H1 (cell line): ENCODE measurements around the gene STRA8. TPM values are rescaled to one million over a fixed set of nuclear protein-coding genes. Genes with fewer than 3 reads are reported as not detected.

Experiments
- CTCF ChIA-PET: fragments of 300-600 bp; sonication (Branson Sonifier 250); formaldehyde crosslinking; loops from one replicate; lab custom pipeline; 2021; ENCODE audit not compliant: partially characterized antibody; lab: Charles Lee
- POLR2A ChIA-PET: fragments of 300-600 bp; sonication (Branson Sonifier 250); formaldehyde crosslinking; loops from one replicate; lab custom pipeline; 2021; ENCODE audit warnings: inconsistent platforms; ENCODE audit not compliant: partially characterized antibody; lab: Charles Lee
- DNase-seq, 2 experiments: peaks; one replicate each; pipeline versions ENCODE4 v3.0.0 to v3.0.0-alpha.2; 2010 to 2022; ENCODE audit warnings: low spot score in 2 of 2, low read depth in 1 of 2, mixed read lengths in 1 of 2
- FAIRE-seq: peaks from 2 replicates; lab custom pipeline; 2011; peaks lifted over from hg19 to GRCh38; lab: Jason Lieb, UNC
- H2AFZ ChIP-seq: 2 replicates; pipeline ENCODE4 v1.8.1; 2012; ENCODE audit warnings: low read length, inconsistent platforms
- H2AK5ac ChIP-seq: 2 replicates; pipeline ENCODE4 v1.6.1; 2013; ENCODE audit warnings: low read depth, low read length
- H2BK120ac ChIP-seq: replicated peaks from 2 replicates; pipeline ENCODE3; 2013; ENCODE audit warnings: low read depth, low read length, inconsistent platforms
- H2BK12ac ChIP-seq: 2 replicates; pipeline ENCODE4 v1.6.1; 2013; ENCODE audit warnings: low read depth, low read length
- H2BK15ac ChIP-seq: 2 replicates; pipeline ENCODE4 v1.6.1; 2013; ENCODE audit warnings: low read length
- H2BK20ac ChIP-seq: 2 replicates; pipeline ENCODE4 v1.6.1; 2013; ENCODE audit warnings: low read length
- H2BK5ac ChIP-seq: 2 replicates; pipeline ENCODE4 v1.6.1; 2013; ENCODE audit warnings: low read depth, low read length
- H3K14ac ChIP-seq: 2 replicates; pipeline ENCODE4 v1.6.1; 2013; ENCODE audit warnings: inconsistent platforms; ENCODE audit not compliant: insufficient read length
- H3K18ac ChIP-seq: 2 replicates; pipeline ENCODE4 v1.6.1; 2013; ENCODE audit warnings: low read length; ENCODE audit errors: extremely low read depth
- H3K23ac ChIP-seq: 2 replicates; pipeline ENCODE4 v1.6.1; 2013; ENCODE audit warnings: inconsistent platforms; ENCODE audit not compliant: insufficient read length
- H3K23me2 ChIP-seq: 2 replicates; pipeline ENCODE4 v1.6.1; 2013; ENCODE audit warnings: low read depth, low read length
- H3K27ac ChIP-seq: 2 replicates; pipeline ENCODE4 v1.6.1; 2011; ENCODE audit warnings: low read depth, low read length, inconsistent platforms
- H3K27me3 ChIP-seq, 4 experiments: replicated peaks in 1 of 4; 1 replicate in 1 of 4; 2 replicates in 3 of 4; pipeline versions ENCODE4 v1.6.1 to v1.8.1; 2011 to 2013; ENCODE audit warnings: low read length in 3 of 4, mild to moderate bottlenecking in 3 of 4, inconsistent platforms in 2 of 4, mixed read lengths in 2 of 4, moderate library complexity in 1 of 4; ENCODE audit not compliant: control insufficient read depth in 3 of 4, insufficient read depth in 3 of 4; ENCODE audit errors: extremely low read depth in 1 of 4
- H3K36me3 ChIP-seq, 4 experiments: 2 replicates each; pipeline versions ENCODE4 v1.6.1 to v1.8.1; 2011 to 2013; ENCODE audit warnings: mild to moderate bottlenecking in 4 of 4, low read length in 3 of 4, moderate library complexity in 2 of 4, control low read depth in 1 of 4, inconsistent platforms in 1 of 4; ENCODE audit not compliant: insufficient read depth in 4 of 4, control insufficient read depth in 2 of 4
- H3K4ac ChIP-seq: replicated peaks from 2 replicates; pipeline ENCODE3; 2013; ENCODE audit warnings: low read length, low read depth, mixed read lengths, inconsistent platforms; ENCODE audit not compliant: insufficient read length
- H3K4me1 ChIP-seq, 4 experiments: replicated peaks in 1 of 4; 1 replicate in 1 of 4; 2 replicates in 3 of 4; pipeline versions ENCODE4 v1.6.1 to v1.8.1; 2011 to 2013; ENCODE audit warnings: low read length in 3 of 4, inconsistent platforms in 2 of 4, mixed read lengths in 1 of 4; ENCODE audit not compliant: insufficient read depth in 4 of 4, control insufficient read depth in 3 of 4
- H3K4me2 ChIP-seq, 2 experiments: 2 replicates each; pipeline versions ENCODE4 v1.6.1 to v1.8.1; 2011 to 2013; ENCODE audit warnings: low read depth in 2 of 2, low read length in 2 of 2, control low read depth in 1 of 2, inconsistent platforms in 1 of 2, mild to moderate bottlenecking in 1 of 2; ENCODE audit not compliant: insufficient read depth in 1 of 2
- H3K4me3 ChIP-seq, 4 experiments: fragments of 200-600, 300-600 bp in 1 of 4; sonication (generic), shearing (Covaris generic), sonication (Bioruptor Twin) in 1 of 4; 2 replicates each; pipeline versions ENCODE4 v1.5.1 to v1.8.1; 2011 to 2016; ENCODE audit warnings: low read length in 4 of 4, low read depth in 3 of 4, control low read depth in 2 of 4, inconsistent platforms in 2 of 4, mild to moderate bottlenecking in 2 of 4, mixed read lengths in 1 of 4, moderate library complexity in 1 of 4; ENCODE audit not compliant: insufficient read depth in 2 of 4; ENCODE audit errors: extremely low read depth in 1 of 4
- H3K56ac ChIP-seq: replicated peaks from 2 replicates; pipeline ENCODE3; 2013; ENCODE audit warnings: low read depth, mild to moderate bottlenecking, mixed read lengths, low read length, inconsistent platforms; ENCODE audit not compliant: insufficient read length
- H3K79me1 ChIP-seq: 2 replicates; pipeline ENCODE4 v1.6.1; 2013; ENCODE audit warnings: low read depth, low read length, control low read depth
- H3K79me2 ChIP-seq, 2 experiments: 2 replicates each; pipeline versions ENCODE4 v1.6.1 to v1.8.1; 2012 to 2013; ENCODE audit warnings: low read length in 2 of 2, mild to moderate bottlenecking in 2 of 2, inconsistent platforms in 1 of 2; ENCODE audit not compliant: insufficient read depth in 2 of 2, control insufficient read depth in 1 of 2
- H3K9ac ChIP-seq, 4 experiments: replicated peaks in 1 of 4; 1 replicate in 1 of 4; 2 replicates in 3 of 4; pipeline versions ENCODE4 v1.6.1 to v1.8.1; 2011 to 2013; ENCODE audit warnings: low read depth in 3 of 4, low read length in 3 of 4, control low read depth in 2 of 4, mild to moderate bottlenecking in 2 of 4, moderate library complexity in 2 of 4, inconsistent platforms in 1 of 4; ENCODE audit errors: extremely low read depth in 1 of 4
- H3K9me3 ChIP-seq, 2 experiments: 2 replicates each; pipeline versions ENCODE4 v1.6.1 to v1.8.1; 2012 to 2013; ENCODE audit warnings: mild to moderate bottlenecking in 2 of 2, moderate library complexity in 2 of 2, control low read depth in 1 of 2, inconsistent platforms in 1 of 2, low read depth in 1 of 2, low read length in 1 of 2, mixed read lengths in 1 of 2; ENCODE audit not compliant: insufficient read depth in 2 of 2
- H4K20me1 ChIP-seq, 2 experiments: replicated peaks in 1 of 2; 2 replicates each; pipeline versions ENCODE3 to v1.8.1; 2011 to 2013; ENCODE audit warnings: inconsistent platforms in 2 of 2, low read length in 2 of 2, mild to moderate bottlenecking in 1 of 2; ENCODE audit not compliant: insufficient read depth in 2 of 2, control insufficient read depth in 1 of 2
- H4K5ac ChIP-seq: 2 replicates; pipeline ENCODE4 v1.6.1; 2013; ENCODE audit warnings: low read length, low read depth, mixed read lengths, inconsistent platforms; ENCODE audit not compliant: insufficient read length
- H4K8ac ChIP-seq: 2 replicates; pipeline ENCODE4 v1.8.0; 2013; ENCODE audit warnings: mild to moderate bottlenecking, moderate library complexity, low read length, inconsistent platforms; ENCODE audit not compliant: insufficient read depth; ENCODE audit errors: extremely low read depth
- H4K91ac ChIP-seq: replicated peaks from 2 replicates; pipeline ENCODE3; 2013; ENCODE audit warnings: low read length, mixed read lengths, inconsistent platforms; ENCODE audit not compliant: insufficient read length
- ASH2L ChIP-seq: fragments of 200-600, 300-600 bp; sonication (generic); IDR thresholded peaks from one replicate; pipeline ENCODE4 v1.7.1; 2017; ENCODE audit warnings: low read length
- BCL11A ChIP-seq, 2 experiments: IDR thresholded peaks; one replicate each; pipeline ENCODE4 v1.6.1; 2011; ENCODE audit warnings: low read depth in 2 of 2, low read length in 2 of 2, mild to moderate bottlenecking in 2 of 2
- CBX5 ChIP-seq: fragments of 300-800, 300-1000 bp; sonication (generic); IDR thresholded peaks from 2 replicates; pipeline ENCODE4 v1.7.1; 2016; ENCODE audit warnings: antibody characterized with exemption, low read length, low read depth
- CBX8 ChIP-seq: fragments of 300-800, 300-1000 bp; sonication (generic); IDR thresholded peaks from 2 replicates; pipeline ENCODE4 v1.7.1; 2016; ENCODE audit warnings: low read depth, low read length, borderline replicate concordance
- CEBPB ChIP-seq: IDR thresholded peaks from 2 replicates; pipeline ENCODE4 v1.6.1; 2012; ENCODE audit warnings: low read depth, low read length
- EGR1 ChIP-seq: IDR thresholded peaks from 2 replicates; pipeline ENCODE4 v1.6.1; 2011; ENCODE audit warnings: low read depth, low read length, borderline replicate concordance
- GTF2F1 ChIP-seq: IDR thresholded peaks from 2 replicates; pipeline ENCODE4 v1.6.1; 2012; ENCODE audit warnings: low read depth, low read length, improper control_type of control experiment, borderline replicate concordance
- KDM1A ChIP-seq: fragments of 200-600, 300-600 bp; sonication (generic); IDR thresholded peaks from 2 replicates; pipeline ENCODE4 v1.7.1; 2016; ENCODE audit warnings: mild to moderate bottlenecking, low read length, borderline replicate concordance
- POU5F1 ChIP-seq: IDR thresholded peaks from 2 replicates; pipeline ENCODE4 v1.6.1; 2011; ENCODE audit warnings: low read depth, mild to moderate bottlenecking, low read length, moderate library complexity
- SP2 ChIP-seq: IDR thresholded peaks from 2 replicates; pipeline ENCODE4 v1.6.1; 2012; ENCODE audit warnings: mild to moderate bottlenecking, low read length, inconsistent platforms
- SP4 ChIP-seq: IDR thresholded peaks from 2 replicates; pipeline ENCODE4 v1.6.1; 2012; ENCODE audit warnings: low read length, inconsistent platforms
- WGBS, 2 experiments: shearing (Covaris generic) in 1 of 2; methylation state at CpG; one replicate each; pipeline versions ENCODE4 v1.1.6 to v1.1.7; 2013 to 2015; ENCODE audit warnings: low lambda C conversion rate in 2 of 2, mixed read lengths in 2 of 2, inconsistent platforms in 1 of 2, low coverage in 1 of 2, missing lambda C conversion rate in 1 of 2; ENCODE audit not compliant: insufficient replicate concordance in 2 of 2, insufficient coverage in 1 of 2, insufficient read length in 1 of 2; ENCODE audit errors: extremely low coverage in 1 of 2, missing lambda C conversion rate in 1 of 2; 5-methylcytosine and 5-hydroxymethylcytosine counted together
- polyA plus RNA-seq, 7 experiments: library from polyadenylated mRNA; depleted of rRNA in 3 of 7; stranded (reverse) in 5 of 7; unstranded in 2 of 7; fragments of >200 nt in 5 of 7; fragments of 200-250 nt in 2 of 7; gene quantifications; 1 replicate in 5 of 7; 2 replicates in 1 of 7; 4 replicates in 1 of 7; pipeline versions ENCODE4 v1.2.1 to v1.2.3, GENCODE V29; 2011 to 2013; ENCODE audit warnings: missing spikeins in 2 of 7, mixed read lengths in 2 of 7
- total RNA-seq: library from RNA; stranded (reverse); fragmentation: NEBNext Ultra II Directional; extraction: Animal tissue kit (Norgen Biotek cat#: 25700); gene quantifications from 2 replicates; pipeline ENCODE4 v1.2.1, GENCODE V29; 2021
- TF ChIP-seq, protein P1 (sequence below): IDR thresholded peaks from 2 replicates; pipeline ENCODE4 v1.6.1; 2012; ENCODE audit warnings: inconsistent platforms
- TF ChIP-seq, protein P2 (sequence below): IDR thresholded peaks from 2 replicates; pipeline ENCODE4 v1.6.1; 2011; ENCODE audit warnings: low read depth, mild to moderate bottlenecking, low read length; ENCODE audit not compliant: insufficient read depth

The STRA8 gene
- total and polyA plus RNA-seq, 2 of the 8 experiments (the other 6 are each of a cell fraction or from before 2014, with no cell fraction given), result not detected

DNA sequence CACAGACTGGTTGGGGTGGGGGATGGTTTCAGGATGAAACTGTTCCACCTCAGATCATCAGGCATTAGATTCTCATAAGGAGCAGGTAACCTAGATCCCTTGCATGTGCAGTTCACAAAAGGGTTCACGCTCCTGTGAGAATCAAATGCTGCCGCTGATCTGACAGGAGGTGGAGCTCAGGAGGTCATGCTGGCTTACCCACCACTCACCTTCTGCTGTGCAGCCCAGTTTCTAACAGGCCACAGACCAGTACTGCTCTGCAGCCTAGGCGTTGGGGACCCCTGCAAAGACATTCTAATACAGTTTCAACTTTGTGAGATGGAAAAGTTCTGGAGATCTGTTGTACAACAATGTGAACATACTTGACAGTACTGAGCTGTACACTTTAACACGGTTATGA is 39.9 kb downstream of the STRA8 start:
- Histone ChIP-seq H3K27me3 (no peaks in the 10 kb centered on the region), H3K4me2 (no peak overlapping the region), H3K27ac (no peak overlapping the region), H3K79me1 (no peaks in the 10 kb centered on the region), H3K23me2 (no peaks in the 10 kb centered on the region), H2BK12ac (no peak overlapping the region), H2BK20ac (no peak overlapping the region), H3K9ac (no peak overlapping the region), H3K4me3 (no peak overlapping the region), H3K4me1 (no peaks in the 10 kb centered on the region; a peak in 1 of 7 replicates), H3K14ac (no peak overlapping the region), H3K56ac (no peak overlapping the region), H3K23ac (no peak overlapping the region), H3K9me3 (no peaks in the 10 kb centered on the region), H4K91ac (no peak overlapping the region), H2BK5ac (no peak overlapping the region), H3K4ac (no peak overlapping the region), H4K20me1 (no peaks in the 10 kb centered on the region), H2AK5ac (no peak overlapping the region), H2BK120ac (no peak overlapping the region), H2BK15ac (no peak overlapping the region), H4K8ac (no peak overlapping the region), H4K5ac (no peak overlapping the region), H2AFZ (no peak overlapping the region), H3K79me2 (no peaks in the 10 kb centered on the region), H3K18ac (no peak overlapping the region), H3K36me3 (no peaks in the 10 kb centered on the region)
- no peak for DNase-seq
- ChIA-PET CTCF (interaction anchor here (0.6 to 5.9 kb wide), 26 partner anchors 8 to 893 kb away, joined by 3 to 55 read pairs (median 9); no protein-coding TSS in a partner anchor), POLR2A (interaction anchor here (0.6 to 1.3 kb wide), 3 partner anchors 12 to 290 kb away, joined by 3 to 4 read pairs (median 3); no protein-coding TSS in a partner anchor)
- WGBS, 2 experiments, result 90% methylated on average over 4 of the region's 4 CpGs; no CpG with 5 or more reads in 1 of the 2 experiments
- FAIRE-seq, result no peak
- TF ChIP-seq CEBPB, result no peak
- TF ChIP-seq GTF2F1, result no peak
- no peak for TF ChIP-seq CBX5
- TF ChIP-seq, protein P1, sequence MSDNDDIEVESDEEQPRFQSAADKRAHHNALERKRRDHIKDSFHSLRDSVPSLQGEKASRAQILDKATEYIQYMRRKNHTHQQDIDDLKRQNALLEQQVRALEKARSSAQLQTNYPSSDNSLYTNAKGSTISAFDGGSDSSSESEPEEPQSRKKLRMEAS, result no peak
- no peak for TF ChIP-seq CBX8
- TF ChIP-seq EGR1, result no peak
- TF ChIP-seq SP2, result no peak
- TF ChIP-seq KDM1A, result no peak
- TF ChIP-seq, protein P2, sequence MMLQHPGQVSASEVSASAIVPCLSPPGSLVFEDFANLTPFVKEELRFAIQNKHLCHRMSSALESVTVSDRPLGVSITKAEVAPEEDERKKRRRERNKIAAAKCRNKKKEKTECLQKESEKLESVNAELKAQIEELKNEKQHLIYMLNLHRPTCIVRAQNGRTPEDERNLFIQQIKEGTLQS, result no peak
- TF ChIP-seq ASH2L, result no peak
- TF ChIP-seq SP4, result no peak
- no peak for TF ChIP-seq BCL11A (IDR thresholded peaks at IDR 0.05; ENCODE audit: low read depth in 2 of 2, low read length in 2 of 2)
- TF ChIP-seq POU5F1, result no peak
